A673 (cell line): ENCODE measurements around the gene CIB2. TPM values are rescaled to one million over a fixed set of nuclear protein-coding genes. Genes with fewer than 3 reads are reported as not detected.

Experiments used
- BruUV-seq: library from RNA; stranded (reverse); fragments of 400-500 nt; replicated peaks from 2 replicates; lab custom pipeline; 2021; lab: Mats Ljungman, UMichigan
- CTCF ChIA-PET: fragments of 300-600 bp; sonication (Branson Sonifier 250); formaldehyde crosslinking; loops from one replicate; lab custom pipeline; 2022; ENCODE audit warnings: antibody characterized with exemption; lab: Charles Lee
- POLR2A ChIA-PET: fragments of 300-600 bp; sonication (Branson Sonifier 250); formaldehyde crosslinking; loops from one replicate; lab custom pipeline; 2022; ENCODE audit warnings: antibody characterized with exemption; ENCODE audit not compliant: low non-redundant PET; lab: Charles Lee
- DNase-seq: peaks from one replicate; pipeline ENCODE4 v3.0.0-alpha.2; 2015; ENCODE audit warnings: low spot score
- H3K27ac ChIP-seq: fragments of 200-600 bp; sonication (generic); 2 replicates; pipeline ENCODE4 v1.5.1; 2016; ENCODE audit warnings: mixed run types, low read depth, mild to moderate bottlenecking, mixed read lengths, antibody characterized with exemption, low read length; ENCODE audit not compliant: poor library complexity, severe bottlenecking
- H3K27me3 ChIP-seq: fragments of 200-600 bp; sonication (generic); replicated peaks from 2 replicates; pipeline ENCODE4 v1.6.1; 2017; ENCODE audit warnings: mixed run types, low read depth, mild to moderate bottlenecking, mixed read lengths, antibody characterized with exemption, low read length; ENCODE audit not compliant: insufficient read depth, poor library complexity
- H3K36me3 ChIP-seq: fragments of 200-600 bp; sonication (generic); 2 replicates; pipeline ENCODE4 v1.6.1; 2016; ENCODE audit warnings: mixed run types, mild to moderate bottlenecking, mixed read lengths, antibody characterized with exemption, low read length; ENCODE audit not compliant: insufficient read depth, poor library complexity, severe bottlenecking
- H3K4me1 ChIP-seq: fragments of 200-600 bp; sonication (generic); 2 replicates; pipeline ENCODE4 v1.6.1; 2017; ENCODE audit warnings: mixed run types, mild to moderate bottlenecking, mixed read lengths, antibody characterized with exemption, low read length; ENCODE audit not compliant: insufficient read depth, poor library complexity, severe bottlenecking
- H3K4me3 ChIP-seq: fragments of 200-600 bp; sonication (generic); 2 replicates; pipeline ENCODE4 v1.5.1; 2016; ENCODE audit warnings: low read depth, mixed run types, mild to moderate bottlenecking, mixed read lengths, low read length; ENCODE audit not compliant: poor library complexity, severe bottlenecking
- H3K9me3 ChIP-seq: fragments of 200-600 bp; sonication (generic); 2 replicates; pipeline ENCODE4 v1.6.1; 2016; ENCODE audit warnings: mixed run types, low read depth, mild to moderate bottlenecking, mixed read lengths, antibody characterized with exemption, low read length; ENCODE audit not compliant: poor library complexity, severe bottlenecking
- EZH2 ChIP-seq: fragments of 200-600 bp; sonication (generic); IDR thresholded peaks from 2 replicates; pipeline ENCODE4 v1.6.1; 2017; ENCODE audit warnings: borderline replicate concordance, low read depth, mild to moderate bottlenecking, mixed read lengths, antibody characterized with exemption, low read length; ENCODE audit not compliant: poor library complexity, severe bottlenecking
- intact Hi-C: fragments of 100-400 bp; cut with micrococcal nuclease; formaldehyde crosslinking; loops from one replicate; pipeline ENCODE4 v1.10.0; 2022; ENCODE audit not compliant: unreplicated experiment
- total RNA-seq: library from RNA; stranded (reverse); gene quantifications from 2 replicates; pipeline ENCODE4 v1.2.3, GENCODE V29; 2021
- TF ChIP-seq, protein P1 (sequence below): fragments of 300-800, 200-600 bp; sonication (generic); conservative IDR thresholded peaks from 2 replicates; pipeline ENCODE4 v1.5.1; 2017; ENCODE audit warnings: low read depth, mild to moderate bottlenecking, antibody characterized with exemption, low read length, moderate library complexity, mixed read lengths

The CIB2 gene
- total RNA-seq, 1 experiment from 2014 or later = 2.1 TPM

DNA sequence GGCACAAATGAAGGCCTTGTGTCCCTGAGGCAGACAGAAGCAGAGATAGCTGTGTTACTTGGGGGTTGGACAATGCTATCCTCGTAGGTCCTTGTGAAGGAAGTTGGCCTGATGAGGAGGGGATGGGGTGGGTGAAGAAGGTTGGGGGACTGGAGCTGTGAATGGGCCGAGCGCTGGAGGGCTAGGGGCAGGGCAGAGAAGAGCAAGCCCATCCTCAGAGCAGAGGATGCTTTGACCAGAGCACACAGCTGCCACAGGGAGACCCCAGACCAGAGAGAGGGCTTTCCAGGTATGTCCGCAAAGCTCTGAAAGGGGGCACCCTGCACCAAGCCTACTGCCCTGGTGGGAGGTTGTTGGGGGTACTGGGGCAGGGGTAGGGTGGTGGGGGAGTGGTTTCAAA is 48.1 kb downstream of the CIB2 start:
- peaks cover 21% of the 10 kb centered on the region for H3K4me1 ChIP-seq
- H3K27me3 ChIP-seq = no peaks in the 10 kb centered on the region
- CTCF ChIA-PET = no interaction called here
- TF ChIP-seq, protein P1, sequence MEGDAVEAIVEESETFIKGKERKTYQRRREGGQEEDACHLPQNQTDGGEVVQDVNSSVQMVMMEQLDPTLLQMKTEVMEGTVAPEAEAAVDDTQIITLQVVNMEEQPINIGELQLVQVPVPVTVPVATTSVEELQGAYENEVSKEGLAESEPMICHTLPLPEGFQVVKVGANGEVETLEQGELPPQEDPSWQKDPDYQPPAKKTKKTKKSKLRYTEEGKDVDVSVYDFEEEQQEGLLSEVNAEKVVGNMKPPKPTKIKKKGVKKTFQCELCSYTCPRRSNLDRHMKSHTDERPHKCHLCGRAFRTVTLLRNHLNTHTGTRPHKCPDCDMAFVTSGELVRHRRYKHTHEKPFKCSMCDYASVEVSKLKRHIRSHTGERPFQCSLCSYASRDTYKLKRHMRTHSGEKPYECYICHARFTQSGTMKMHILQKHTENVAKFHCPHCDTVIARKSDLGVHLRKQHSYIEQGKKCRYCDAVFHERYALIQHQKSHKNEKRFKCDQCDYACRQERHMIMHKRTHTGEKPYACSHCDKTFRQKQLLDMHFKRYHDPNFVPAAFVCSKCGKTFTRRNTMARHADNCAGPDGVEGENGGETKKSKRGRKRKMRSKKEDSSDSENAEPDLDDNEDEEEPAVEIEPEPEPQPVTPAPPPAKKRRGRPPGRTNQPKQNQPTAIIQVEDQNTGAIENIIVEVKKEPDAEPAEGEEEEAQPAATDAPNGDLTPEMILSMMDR = no peak
- TF ChIP-seq EZH2 = no peak
- no peaks in the 10 kb centered on the region for H3K9me3 ChIP-seq
- BruUV-seq = no TSS peak
- POLR2A ChIA-PET = no interaction called here
- intact Hi-C loops = no loop called here
- H3K27ac ChIP-seq = no peak overlapping the region
- no peak overlapping the region for H3K4me3 ChIP-seq
- H3K36me3 ChIP-seq = no peaks in the 10 kb centered on the region
- DNase-seq = no peak

DNA sequence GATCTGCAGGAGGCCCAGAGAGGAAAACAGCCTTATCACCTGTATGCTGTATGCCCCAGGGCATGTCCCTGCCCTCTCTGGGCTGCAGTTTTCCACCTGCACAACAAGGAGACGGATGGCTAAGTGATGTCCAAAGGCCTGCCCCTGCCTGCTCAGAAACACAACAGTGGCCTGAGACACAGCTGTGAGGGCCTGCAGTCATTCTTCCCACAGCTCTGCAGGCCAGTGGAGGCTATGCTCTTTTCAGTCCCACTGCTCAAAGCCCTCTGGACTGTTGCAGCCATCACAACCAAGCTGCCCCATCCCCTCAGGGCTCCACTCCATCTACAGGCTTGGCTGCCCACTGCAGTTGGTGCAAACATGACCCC is 48.5 kb downstream of the CIB2 start:
- BruUV-seq = no TSS peak
- no peak for TF ChIP-seq EZH2
- TF ChIP-seq, protein P1 = no peak
- Histone ChIP-seq H3K4me1 (peaks cover 21% of the 10 kb centered on the region), H3K9me3 (no peaks in the 10 kb centered on the region), H3K27ac (no peak overlapping the region), H3K27me3 (no peaks in the 10 kb centered on the region), H3K36me3 (no peaks in the 10 kb centered on the region), H3K4me3 (no peak overlapping the region)
- no peak for DNase-seq
- CTCF ChIA-PET = no interaction called here
- intact Hi-C loops = no loop called here
- POLR2A ChIA-PET = interaction anchor here (0.6 kb wide), 1 partner anchor 461 kb away, joined by 3 read pairs; no protein-coding TSS in a partner anchor

DNA sequence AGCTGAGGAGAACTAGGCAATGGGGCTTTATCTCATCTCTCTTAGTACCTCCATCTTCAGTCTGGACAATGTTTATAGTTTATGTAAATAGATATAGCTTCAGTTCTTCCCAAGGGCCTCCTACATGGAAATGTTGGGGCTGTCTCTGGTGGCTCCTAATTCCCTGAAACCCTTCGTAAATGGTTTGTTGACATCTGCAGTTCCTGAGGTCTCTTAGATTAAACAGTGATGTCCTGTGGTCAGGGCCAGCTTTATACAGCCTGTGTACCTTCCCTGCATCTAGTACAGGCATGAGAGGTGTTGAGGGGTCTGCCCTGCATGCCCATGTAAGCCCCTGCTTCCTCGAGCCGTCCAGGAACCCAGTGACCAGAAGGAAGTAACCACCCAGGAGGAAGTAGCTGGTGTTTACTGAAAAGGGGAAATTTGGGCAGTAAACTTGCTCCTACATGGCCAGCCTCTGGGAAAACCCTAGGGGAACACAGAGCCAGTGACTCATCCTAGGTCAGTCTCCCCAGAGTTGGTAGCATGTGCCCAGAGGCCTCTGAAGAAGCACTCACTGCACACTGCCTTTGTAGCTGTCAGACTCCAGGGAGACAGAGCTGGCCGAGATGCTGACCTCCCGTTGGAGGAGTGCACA is 49.0 kb downstream of the CIB2 start:
- H3K27me3 ChIP-seq = no peaks in the 10 kb centered on the region
- DNase-seq = no peak
- ChIA-PET CTCF (no interaction called here), POLR2A (interaction anchor here (0.6 kb wide), 1 partner anchor 462 kb away, joined by 3 read pairs; no protein-coding TSS in a partner anchor)
- H3K27ac ChIP-seq = no peak overlapping the region
- no TSS peak for BruUV-seq
- H3K36me3 ChIP-seq = no peaks in the 10 kb centered on the region
- TF ChIP-seq EZH2 = no peak
- TF ChIP-seq, protein P1 = no peak
- no peaks in the 10 kb centered on the region for H3K9me3 ChIP-seq
- intact Hi-C loops = no loop called here
- peaks cover 21% of the 10 kb centered on the region for H3K4me1 ChIP-seq
- H3K4me3 ChIP-seq = no peak overlapping the region
